Medulla oblongata (tissue), 1 donor: Measurements from ENCODE around the gene DENND1C.

Experiments used
- DNase-seq: peaks from one replicate; pipeline ENCODE4 v3.0.0-alpha.2; 2015; ENCODE audit errors: extremely low spot score

Gene DENND1C

GRCh38 chr19:6478815-6479214, 2.8 kb downstream of the DENND1C start:
- no peak for DNase-seq

GRCh38 chr19:6476896-6477431, 4.6 kb downstream of the DENND1C start:
- DNase-seq: no peak

DNA sequence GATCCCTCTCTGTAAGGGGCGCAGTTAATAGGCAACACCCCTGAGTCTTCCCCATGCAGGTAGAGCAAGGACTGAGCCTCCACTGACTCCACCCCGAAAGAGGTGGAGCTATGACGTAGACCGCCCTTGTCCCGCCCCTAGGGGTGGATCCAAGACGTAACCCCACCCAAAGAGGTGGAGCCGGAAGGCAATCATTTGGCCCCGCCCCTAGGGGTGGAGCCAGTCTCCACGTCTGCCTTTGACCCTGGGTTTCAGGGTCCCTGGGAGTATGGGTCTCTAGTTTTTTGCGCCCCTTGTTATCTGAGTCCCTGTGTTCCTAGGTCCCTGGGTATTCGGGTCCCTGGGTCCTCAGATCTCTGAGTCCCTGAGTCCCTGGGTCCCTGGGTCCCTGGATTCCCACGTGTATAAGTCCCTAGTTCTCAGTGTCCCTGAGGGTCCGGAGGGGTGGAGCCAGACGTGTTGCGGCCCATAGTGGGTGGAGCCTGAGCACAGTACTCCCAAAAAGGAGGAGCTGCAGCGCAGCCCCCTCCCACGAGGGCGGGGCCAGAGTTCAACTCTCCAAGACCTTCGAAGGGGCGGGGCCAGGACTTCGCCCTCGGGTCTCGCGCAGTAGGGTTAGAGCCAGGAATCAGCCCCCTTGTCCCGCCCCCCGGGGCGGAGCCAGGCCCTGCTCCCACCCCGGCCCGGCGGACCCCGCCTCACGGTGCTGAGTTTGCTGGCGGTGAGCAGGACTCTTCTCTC, 5.3 kb downstream of the DENND1C start:
- DNase-seq: peak; percentile 66

DNA sequence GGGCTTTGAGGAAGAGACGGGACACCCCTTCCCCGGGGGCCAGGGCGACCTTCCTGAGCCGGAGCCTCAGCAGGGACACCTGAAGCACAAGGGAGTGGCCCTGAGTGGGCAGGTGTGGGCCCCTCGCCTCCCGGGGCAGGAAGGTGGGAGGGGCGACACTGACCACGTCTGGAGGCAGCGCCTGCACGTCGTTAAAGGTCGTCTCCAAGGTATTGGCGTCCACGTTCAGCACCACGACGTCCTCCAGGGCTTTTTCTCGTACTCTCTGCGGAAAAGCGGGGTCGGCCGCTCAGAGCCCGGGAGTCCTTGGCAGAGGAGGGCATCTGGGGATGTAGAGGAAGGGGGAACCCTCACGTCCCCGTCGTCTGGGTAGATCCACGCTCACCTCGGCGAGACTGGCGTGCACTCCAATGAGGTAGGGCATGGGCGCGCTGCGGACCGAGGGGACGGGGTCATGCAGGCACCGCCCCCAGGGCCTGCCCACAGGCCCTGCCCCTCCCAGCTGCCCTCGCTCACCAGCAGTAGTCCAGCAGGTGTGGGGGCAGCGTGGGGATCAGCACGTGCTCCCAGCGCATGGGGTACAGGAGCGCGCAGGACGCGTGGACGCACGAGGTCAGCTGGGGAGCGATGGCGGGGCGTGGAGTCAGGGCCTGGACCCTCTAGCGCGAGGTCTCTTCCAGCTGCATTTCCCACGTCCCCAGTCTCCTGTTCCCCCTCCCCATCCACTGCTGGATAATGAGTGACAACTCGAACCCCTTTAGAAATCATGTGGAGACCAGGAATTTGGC, 6.1 kb downstream of the DENND1C start:
- no peak for DNase-seq

GRCh38 chr19:6473647-6474046, 7.9 kb downstream of the DENND1C start:
- DNase-seq: no peak

GRCh38 chr19:6472713-6473112, 8.9 kb downstream of the DENND1C start:
- no peak for DNase-seq

GRCh38 chr19:6471076-6471475, 10.5 kb downstream of the DENND1C start:
- DNase-seq: no peak

- DNase-seq: no peak
Measured at GRCh38 chr19:6470173-6470572, 11.4 kb downstream of the DENND1C start.

DNA sequence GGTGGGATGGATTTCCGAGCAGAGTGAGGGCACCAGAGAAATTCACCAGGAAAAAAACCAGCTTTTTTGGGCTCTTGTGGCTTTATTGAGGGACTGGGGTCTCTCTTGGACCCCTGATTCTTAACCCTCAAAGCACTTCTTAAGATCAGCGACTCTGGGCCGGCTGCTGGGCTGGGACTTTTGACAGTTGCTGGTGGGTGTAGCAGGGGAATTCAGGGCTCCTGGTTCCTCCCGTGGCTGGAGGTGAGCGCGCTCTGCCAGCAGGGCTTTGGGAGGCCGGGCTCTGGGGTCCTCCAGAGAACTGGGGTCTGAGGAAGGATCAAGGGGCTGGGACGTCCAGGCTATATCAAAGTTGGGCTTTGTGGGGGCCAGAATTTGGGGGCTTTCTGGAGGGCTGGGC, 14.2 kb downstream of the DENND1C start:
- DNase-seq: no peak

- DNase-seq: no peak
Measured at GRCh38 chr19:6466526-6467248, 14.9 kb downstream of the DENND1C start.

DNA sequence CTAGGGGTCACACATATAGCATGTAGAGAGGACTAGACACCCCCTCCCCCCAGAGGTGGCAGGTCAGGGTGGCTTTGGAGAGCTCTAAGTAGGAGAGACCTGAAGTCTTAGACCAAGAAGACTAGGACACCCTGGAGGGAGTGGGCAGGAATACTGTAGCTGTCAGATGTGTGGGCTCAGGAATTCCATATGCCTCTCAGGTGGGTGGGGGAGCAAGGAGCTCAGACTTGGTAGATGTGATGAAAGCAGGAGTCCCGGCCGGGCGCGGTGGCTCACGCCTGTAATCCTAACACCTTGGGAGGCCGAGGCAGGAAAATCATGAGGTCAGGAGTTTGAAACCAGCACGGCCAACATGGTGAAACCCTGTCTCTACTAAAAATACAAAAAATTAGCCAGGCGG, 15.9 kb downstream of the DENND1C start:
- no peak for DNase-seq

GRCh38 chr19:6465006-6465405, 16.6 kb downstream of the DENND1C start:
- no peak for DNase-seq

- DNase-seq: no peak
Measured at GRCh38 chr19:6464070-6464873, 17.3 kb downstream of the DENND1C start, which contains the start of gene CRB3. CRB3 (plus strand) TSS chr19:6464271; CDS start chr19:6464702, 431 bp downstream.

DNA sequence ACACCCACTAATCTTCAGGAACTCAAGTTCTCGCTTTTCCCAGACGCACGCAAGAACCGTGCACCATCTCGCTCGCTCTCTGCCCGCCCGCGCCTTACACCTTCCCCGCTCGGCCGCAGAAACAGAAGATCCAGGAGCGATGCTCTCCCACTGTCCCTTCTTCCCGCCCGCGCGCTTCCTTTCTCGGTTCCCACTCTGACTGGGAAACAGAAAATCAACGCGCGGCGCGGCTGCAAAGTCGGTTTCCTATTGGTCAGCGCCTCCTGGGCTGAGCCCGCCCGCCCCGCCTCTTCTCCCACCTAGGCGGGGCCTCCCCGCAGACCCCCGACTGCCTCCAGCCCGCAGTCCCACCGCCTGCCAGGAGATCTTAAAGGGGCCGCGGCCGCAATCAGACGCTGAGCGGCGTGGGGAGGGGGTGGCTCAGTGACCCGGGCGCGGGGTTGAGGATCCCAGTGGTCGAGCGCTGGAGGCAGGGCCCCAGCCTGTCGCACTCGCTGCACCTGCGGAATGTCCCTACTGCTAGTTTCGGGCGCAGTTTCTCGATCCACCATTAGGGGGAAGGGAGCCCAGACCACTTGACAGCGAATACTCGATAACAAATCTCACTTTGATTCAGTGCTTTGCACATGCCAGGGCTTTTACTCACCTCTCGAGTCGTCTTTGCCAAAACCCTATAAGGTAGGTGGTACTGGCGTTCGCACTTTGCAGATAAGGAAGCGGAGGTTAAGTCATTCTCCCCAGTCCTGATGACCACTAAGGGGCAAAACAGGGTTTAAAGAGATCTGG, 21.3 kb downstream of the DENND1C start:
- peak; percentile 99 for DNase-seq

DNA sequence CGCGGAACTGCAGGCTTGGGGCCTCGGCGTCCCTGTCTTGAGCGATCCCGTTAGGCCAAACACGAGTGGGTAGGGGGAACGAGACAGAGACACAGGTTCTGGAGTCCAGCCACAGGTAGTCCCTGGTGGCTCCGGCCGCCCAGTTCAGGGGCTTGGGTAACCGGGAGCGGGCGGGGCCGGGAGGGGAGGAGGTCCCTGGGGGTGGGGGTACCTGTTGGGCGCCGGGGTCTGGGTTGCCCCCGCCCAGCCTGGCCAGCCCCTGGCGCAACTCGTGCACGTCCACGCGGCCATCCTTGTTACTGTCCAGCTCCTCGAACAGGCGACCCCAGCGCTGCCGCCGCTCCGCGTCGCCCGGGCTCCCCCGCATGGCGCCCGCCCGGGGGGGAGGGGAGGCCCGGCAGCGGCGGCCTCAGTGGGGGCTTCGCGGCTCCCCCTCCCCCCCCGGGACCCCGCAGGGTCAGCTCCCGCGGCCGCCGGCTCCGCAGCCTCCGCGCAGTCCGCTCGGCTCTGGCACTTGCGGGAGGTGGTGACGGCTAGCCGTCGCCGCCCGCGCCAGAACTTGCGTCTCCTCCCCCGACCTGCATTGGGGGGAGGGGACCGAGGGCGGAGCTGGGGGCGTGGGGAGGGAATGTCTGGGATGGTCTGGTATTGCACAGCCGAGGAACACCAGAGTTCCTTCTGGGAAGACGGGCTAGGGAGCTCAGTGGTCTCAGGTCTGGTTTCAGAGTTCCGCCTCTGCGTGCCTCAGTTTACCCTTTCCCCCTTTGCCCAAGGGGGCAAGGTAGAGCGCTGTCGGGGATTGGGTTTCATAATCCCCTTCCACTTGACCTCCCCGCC, 22.1 kb downstream of the DENND1C start, which contains the start of gene SLC25A23:
Gene SLC25A23 (minus strand): TSS at position 531 of the 837 bp plus-strand sequence. CDS start 164 bp downstream, at position 367.
- DNase-seq: peak; percentile 73

DNA sequence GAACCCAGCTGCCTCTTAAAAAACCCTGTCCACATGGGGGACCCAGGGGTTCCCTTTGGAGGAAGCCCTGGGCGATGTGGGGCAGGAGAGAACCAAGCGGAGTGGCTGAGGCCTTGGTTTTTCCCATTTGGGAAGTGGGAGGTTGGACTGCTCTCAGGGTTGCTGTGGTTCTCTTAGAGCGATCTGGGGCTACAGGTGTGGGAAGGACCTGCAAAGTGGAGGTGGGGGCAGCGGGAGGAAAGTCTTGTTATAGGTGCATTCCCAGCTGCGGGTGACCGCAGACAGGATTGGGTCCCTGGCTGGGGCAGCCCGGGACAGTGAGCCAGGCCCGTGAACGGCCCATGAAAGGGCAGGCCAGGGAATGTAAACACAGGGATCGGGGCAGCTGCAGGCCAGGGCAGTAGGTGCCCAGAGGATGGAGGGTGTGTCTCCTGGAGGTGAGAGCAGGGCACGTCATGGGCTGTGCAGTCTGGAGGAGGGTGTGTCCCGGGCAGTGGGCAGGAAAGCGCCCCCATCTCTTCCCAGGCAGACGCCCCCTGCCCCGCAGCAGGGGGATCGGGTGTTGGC, 22.8 kb downstream of the DENND1C start:
- DNase-seq: no peak

GRCh38 chr19:6457958-6458694, 23.5 kb downstream of the DENND1C start:
- DNase-seq: no peak

DNA sequence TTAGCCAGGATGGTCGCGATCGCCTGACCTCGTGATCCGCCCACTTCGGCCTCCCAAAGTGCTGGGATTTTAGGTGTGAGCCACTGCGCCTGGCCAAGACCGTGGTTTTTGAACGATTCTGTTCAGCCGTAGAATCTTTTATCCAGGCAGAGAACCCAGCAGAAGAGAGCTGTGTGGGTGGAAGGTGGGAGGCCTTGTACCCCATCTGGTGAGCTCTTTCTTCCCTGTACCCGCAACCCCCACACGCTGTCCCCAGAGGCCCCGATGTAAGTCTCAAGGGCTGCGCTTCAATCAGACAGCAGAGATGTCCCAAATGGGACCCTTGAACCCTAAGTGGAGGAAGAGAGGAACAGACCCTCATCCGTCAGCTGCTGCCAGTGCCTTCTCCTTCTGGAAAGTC, 25.7 kb downstream of the DENND1C start:
- DNase-seq: no peak
